OCI-M2 (cell line): ENCODE data around the gene THYN1.
"Not testable (repeated sequence)": the region's sequence is repeated elsewhere in the genome, so short reads cannot be mapped to it uniquely, and the experiment has no call there.

ENCODE experiments used
- DNase-seq: peaks from one replicate; lab custom pipeline; 2025; ENCODE audit not compliant: unreplicated experiment; lab: John Stamatoyannopoulos, UW

THYN1 gene

DNA sequence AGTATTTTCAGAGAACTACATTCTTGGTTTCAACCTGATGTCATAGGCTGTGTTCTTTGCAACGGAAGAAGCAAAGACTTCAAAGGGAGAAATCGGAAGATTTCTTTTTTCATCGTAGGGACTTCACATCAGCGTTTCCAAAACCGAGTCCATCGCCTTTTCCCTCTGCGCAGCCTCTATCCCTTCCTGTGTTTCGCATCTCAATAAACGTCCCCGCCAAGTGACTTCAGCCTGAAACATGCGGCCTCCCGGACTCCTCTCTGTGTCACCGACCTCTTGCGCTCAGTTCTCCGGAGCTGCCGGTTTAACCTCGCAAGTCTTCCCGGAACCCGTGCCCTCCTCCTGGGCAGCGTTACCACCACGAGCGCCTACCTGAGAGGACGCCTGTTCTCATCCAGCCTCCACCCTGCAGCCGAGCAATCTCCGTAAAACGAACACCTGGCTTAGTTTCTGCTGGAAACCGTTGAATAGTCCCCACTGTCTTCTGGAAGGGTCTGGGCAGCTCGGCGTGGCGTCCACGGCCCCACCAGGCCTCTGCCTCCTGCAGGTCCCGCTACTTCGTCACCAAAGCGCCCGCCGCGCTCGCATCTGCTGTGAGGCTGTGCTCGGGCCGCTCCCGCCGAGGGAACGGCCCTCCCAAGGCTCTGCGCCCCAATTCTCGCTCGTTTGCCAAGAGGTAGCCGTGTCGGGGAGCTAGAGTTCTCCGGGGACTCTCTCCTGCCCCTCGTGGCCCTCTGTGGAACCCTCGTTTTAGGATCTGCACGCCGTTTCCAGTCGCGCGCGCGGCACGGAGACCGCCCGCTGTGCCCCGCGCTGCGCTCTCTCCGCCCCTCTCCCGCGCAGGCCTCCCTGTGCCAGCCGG, 22.6 kb upstream of the THYN1 start, which contains the start of gene GLB1L3:
Gene GLB1L3 (plus strand): TSS at position 846 of the 862 bp plus-strand sequence. CDS start 362 bp downstream, outside the sequence.
- DNase-seq = no peak

DNA sequence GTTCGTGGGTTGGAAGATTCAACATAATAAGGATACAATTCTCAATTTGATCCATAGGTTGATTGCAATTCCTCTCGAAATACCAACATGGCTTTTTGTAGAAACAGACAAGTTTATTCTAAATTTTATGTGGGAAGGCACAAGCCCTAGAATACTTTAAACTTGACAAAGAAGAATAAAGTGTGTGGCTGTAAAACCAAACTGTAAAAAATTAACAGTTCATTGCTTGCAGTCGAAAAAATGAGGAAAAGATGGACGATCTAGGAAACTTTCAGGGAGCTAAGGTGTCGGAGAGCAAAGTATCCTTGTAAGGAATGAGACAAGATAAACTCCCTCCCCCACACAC, 22.0 kb upstream of the THYN1 start:
- DNase-seq = no peak

DNA sequence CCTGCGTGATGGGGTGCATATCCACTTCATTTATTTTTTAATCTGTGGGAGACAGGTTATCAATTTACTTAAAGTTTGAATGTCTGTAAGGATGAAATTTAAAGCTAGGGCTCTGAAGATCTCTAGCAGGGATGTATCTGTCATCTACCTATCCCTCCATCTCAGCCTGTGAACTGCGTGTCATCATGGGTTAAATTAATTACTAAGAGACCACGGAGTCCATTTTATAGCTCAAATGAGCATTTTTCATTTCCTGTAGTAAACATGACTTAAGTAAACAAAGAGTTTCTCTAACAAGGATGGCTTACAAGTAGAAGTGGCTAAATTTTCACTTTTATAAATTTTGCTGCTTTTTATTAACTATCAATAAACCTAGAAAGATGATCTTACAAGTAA, 20.2 kb upstream of the THYN1 start:
- DNase-seq = no peak

DNA sequence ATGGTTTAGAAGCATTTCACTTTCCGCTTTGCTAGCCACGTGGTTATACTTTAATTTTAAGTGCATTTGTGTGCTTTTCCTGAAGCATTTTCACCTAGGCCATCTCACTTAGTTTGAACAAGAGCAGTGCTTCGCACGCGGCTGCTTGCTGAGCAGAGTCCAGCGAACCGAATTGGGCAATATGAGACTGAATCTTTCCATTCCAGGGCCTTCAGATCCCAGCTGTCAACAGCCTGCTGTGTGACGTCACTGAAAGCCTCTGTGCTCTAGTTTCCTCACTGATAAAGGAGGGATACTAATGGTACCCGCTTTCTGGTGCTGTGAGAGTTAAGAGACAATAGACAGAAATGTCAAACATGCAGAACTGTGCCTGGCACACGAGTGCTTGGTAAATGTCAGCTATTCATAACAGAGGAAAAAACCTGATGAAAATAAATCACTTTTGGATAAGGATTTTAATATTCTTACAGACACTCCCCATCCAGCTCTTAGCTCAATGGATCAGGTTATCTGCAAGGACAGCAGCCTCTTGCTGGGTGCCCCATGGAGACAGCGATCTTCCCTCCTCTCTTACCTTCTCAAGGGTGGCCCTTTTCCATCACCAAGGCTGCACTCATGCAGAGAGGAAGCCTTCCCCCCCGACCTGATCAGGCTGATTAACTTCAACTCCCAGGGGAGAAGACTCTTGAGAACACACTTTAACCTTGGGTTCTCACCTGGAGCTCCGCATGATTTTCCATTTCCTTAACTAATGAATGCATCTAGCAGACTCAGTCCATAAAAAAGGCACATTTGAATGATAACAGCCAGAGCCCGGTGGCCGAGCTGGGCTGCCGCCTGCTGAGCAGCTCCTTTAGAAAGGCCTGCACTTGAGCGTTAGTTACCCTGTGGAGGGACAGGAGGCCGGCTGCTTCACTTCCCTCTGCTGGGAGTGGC, 19.5 kb upstream of the THYN1 start:
- DNase-seq = no peak

DNA sequence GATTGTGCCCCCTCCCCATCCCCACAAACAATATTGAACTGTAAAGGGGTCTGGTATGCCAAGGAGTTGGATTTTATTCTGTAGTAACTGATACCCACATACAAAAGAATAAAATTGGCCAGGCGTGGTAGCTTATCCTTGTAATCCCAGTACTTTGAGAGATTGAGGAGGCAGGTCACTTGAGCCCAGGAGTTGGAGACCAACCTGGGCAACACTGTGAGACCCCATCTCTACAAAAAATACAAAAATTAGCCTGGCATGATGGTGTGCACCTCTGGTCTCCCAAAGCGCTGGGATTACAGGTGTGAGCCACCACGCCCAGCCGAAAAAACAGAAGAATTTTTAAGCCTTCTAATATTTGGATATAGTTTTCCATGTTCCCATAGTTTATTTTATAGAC, 18.8 kb upstream of the THYN1 start:
- no peak for DNase-seq

DNA sequence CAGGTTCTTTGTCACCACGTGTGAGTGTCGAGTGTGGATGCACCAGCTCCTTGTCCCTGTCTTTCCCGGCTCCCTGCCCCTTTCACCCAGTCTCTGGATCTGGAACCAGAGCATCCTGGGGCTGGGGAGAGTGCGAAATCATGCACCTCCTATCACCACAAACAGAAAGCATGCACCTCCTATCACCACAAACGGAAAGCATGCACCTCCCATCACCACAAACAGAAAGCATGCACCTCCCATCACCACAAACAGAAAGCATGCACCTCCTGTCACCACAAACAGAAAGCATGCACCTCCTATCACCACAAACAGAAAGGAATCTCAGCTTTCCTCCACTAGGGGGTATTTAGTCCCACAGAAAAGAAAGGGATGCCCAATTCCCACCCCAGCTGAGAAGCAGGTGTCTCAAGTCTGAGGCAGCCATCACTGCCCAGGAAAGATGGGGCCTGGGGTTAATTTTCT, 17.1 kb upstream of the THYN1 start:
- no peak for DNase-seq

DNA sequence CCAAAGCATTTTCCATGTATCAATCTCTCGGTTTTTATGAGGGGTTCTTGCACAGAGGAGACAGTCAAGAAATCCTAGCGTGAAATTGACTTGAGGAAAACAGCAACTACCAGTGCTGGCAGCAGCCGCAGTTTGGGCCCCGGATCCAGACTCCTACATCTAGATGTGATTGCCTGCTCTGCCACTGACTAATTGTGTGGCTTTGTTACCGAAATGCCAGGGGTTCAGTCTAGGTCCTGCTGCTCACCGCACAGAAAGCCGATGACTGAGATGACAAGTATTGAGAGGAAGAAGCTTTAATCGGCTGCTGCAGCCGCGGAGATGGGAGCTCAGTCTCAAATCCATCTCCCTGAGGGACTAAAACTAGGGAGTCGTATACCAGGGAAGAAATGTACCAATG, 14.8 kb upstream of the THYN1 start:
- no peak for DNase-seq

DNA sequence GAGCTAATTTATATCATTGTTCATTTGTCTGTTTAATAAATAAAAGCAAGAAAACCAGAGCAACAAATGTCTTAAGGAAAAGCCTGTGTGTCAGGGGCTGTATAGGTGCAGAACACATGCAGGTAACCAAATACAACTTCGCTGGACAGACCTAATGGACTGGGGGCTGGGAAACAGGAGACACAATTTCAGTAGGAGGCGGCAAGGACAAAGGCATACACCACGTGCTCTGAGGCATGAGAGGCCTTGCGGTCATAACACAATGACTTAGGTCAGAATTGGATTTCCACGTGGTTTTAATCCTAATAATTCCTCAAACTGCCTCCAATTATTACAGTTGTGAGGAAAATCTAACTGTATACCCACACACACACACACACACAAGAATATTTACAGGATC, 14.3 kb upstream of the THYN1 start:
- no peak for DNase-seq

DNA sequence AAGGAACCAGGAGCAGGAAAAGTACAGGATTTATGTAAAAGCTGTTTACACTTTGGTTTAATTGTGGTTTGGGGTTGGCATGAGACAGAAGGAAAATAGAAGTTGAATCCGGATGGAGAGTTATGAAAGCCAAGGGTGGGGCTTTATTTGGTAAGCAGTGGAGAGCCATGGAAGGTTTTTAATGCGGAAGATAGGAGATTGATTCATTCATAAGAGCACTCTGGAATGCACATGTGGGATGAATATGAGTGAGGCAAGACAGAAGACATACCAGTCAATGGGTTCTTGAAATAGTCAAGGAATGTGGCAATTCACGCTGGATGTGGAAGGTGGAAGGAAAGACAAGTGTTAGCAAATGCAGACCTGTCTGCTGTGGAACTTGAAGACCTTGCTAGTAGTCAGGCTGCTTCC, 13.7 kb upstream of the THYN1 start:
- no peak for DNase-seq

DNA sequence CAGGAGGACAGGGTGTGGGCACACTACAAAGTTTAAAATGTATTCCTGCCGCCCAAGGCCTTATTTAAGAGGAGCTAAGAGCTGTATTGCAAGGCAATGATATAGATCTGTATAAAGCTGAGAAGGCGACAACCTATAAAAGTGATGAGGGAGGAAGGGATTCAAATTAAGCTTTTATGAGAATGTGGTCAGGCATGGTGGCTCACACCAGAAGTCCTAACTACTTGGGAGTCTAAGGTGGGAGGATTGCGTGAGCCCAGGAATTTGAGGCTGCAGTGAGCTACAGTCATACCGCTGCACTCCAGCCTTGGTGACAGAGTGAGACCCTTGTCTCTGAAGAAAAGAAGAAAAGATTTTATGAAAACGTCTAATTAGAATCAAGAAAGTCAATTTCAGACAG, 13.3 kb upstream of the THYN1 start:
- DNase-seq = no peak

DNA sequence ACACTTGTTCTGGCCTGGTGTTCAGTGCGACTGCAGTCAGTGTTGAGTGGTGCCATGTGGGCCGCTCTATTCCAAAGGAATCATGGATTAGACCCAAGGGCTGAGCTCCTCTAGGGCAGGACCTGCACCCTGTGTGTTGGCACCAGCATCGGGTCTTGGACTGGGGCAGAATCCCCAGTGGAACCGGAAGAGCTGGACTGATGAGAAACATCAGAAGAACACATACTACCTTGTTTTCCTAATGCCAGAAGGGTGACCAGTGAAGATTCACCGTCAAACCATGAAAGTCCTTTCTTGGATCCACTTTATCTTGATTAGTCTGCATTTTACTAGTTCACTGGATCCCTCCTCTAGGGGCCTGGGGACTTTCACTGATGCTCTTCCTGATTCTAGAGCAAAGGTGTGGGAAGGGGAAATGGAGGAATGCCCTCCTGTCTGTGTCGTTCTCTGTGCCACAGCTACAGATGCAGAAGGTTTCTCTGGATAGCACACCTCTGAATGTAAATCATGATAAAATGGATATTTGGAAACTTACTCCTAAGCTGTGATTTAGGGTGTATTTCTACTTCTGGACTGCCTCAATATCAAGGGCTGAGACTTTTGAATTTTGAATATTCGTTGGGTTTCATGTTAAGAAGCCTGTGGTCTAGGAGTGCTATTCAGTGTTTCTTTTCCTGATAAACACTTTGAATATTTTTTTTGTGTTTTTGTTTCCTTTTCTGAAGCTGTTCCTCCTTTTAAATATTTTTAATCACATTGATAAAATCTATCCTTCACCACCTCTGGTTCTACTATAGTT, 12.0 kb upstream of the THYN1 start:
- DNase-seq = no peak

DNA sequence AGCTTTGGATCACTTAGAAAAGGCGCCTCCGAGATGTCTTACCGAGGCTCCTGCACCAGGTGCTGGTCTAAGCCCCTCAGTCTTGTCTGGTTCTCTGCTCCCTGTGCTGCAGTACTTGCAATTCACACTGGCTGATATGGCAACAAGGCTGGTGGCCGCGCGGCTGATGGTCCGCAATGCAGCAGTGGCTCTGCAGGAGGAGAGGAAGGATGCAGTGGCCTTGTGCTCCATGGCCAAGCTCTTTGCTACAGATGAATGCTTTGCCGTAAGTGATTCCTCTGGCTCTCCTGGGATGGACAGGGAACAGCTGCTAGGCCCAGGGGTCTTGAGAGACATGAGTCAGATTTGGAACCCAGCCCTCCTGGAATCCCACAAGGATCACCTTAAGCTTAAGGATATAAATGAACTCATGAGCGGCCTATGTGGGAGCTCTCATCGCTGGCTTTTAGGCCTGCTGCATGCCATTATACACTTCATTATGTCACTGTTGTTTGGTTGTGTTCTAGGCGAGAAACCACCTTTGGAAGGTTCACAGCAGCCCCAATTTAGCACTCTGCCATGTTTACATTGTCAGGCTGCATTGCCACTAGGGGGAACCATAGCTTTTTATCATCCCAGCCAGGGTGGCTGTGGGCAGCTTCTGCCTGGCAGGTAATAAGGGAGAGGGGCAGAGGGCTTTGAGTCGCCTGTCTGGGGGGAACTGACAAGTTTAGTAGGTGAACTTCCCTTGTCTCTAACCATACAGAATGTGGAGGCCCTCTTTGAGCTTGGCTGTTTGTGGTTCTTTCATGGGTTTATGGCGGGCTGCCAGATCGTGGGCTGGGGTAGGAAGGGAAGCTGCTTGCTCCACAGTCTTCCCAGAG, 8.7 kb upstream of the THYN1 start:
- no peak for DNase-seq

DNA sequence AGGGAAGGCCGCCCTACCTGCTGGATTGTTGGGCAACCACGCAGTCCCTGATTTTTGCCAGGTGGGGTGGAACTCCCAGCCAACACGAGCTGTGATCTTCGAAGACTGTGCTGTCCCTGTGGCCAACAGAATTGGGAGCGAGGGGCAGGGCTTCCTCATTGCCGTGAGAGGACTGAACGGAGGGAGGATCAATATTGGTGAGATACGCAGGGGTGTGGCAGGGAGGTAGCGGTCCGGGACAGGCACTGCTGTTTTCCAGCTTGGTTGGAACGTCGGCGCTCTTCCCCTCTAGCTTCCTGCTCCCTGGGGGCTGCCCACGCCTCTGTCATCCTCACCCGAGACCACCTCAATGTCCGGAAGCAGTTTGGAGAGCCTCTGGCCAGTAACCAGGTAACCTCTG, 7.8 kb upstream of the THYN1 start:
- DNase-seq = no peak

DNA sequence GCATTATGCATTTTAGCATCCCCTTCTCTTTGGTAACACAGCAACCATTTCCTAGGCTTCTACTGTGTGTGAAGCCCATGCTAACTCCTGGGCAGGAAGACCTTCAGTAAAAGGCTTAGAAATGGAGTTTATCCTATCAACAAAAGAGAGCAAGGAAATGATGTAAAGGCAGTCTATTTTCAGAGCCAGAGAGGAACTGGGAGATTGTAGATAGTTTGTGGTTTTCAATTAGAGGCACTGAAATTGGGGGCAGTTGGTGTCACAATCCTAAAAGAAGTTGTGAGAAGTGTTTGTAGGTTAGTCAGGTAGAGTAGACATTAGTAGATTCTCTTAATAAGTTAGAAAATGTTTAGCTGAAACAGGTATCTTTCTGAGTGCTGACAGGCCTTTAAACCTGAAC, 7.4 kb upstream of the THYN1 start:
- no peak for DNase-seq

DNA sequence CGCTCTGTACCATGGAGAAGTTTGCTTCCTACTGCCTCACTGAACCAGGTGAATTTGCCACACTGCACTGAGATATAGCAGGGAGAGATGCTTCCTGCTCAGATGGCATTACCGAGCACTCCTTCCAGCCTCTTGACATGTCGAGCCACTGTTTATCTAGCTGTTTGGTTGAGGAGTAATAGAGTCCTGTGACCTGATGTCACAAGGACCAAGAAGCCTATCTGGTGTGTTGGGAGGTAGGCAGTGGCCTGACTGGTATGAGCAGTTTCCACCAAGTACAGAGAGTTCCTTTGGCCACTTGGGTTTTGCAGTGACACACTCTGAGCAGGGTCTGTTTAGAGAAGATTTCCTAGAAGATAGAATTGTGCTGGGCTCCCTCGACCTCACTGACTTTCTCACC, 5.4 kb upstream of the THYN1 start:
- DNase-seq = no peak

DNA sequence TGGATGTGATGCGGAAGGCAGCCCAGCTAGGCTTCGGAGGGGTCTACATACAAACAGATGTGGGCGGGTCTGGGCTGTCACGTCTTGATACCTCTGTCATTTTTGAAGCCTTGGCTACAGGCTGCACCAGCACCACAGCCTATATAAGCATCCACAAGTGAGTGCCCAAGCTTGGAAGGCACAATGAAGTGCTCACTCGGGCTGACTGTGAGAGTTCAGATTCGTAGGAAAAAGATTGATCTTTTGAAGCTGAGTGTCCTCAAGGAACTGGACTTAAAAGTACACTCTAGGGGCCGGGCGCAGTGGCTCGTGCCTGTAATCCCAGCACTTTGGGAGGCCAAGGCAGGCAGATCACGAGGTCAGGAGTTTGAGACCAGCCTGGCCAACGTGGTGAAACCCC, 3.9 kb upstream of the THYN1 start:
- DNase-seq = no peak

DNA sequence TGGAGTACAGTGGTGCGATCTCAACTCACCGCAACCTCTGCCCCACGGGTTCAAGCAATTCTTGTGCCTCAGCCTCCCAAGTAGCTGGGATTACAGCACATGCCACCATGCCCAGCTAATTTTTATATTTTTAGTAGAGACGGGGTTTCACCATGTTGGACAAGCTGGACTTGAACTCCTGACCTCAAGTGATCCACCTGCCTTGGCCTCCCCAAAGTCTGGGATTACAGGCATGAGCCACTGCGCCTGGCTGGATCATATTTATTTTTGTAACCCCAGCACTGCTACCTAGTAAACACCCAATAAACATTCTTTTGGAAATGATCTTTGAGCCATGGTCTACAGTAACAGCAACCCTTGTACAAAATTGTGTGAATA, 2.0 kb upstream of the THYN1 start:
- not testable (repeated sequence) for DNase-seq

DNA sequence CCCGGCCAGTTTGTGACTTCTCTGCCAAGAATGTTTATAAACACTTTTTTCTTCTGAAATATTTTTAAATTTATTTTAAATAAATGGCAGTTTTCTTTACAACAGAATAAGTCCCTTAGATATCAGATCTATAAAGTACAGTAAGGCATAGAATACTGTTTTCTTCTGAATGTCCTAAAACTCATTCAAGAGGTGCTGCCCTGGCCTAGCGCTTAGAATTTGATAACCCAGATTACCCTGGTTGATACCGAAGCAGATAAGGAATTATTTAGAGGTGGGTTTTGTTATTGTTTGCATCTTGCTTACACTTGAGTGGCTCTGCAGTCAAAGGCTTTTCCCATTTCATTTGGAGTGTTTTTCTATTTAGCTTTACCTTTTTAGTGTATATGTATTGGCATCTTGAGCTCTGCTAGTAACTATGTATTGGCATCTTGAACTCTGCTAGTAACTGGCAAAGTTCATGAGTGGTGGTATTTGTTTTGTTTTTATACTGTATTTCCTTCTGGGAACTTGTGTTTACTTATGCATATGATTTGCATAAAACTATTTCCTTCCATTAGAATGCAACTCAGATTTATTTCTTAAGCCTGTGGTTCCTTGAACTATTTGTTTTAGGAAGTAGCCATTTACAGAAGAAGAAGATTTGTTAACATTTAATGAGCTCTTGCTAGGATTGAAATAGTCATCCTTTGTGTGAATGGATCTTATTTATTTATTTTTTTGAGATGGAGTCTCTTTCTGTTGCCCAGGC, 1.5 kb upstream of the THYN1 start:
- DNase-seq = no peak

DNA sequence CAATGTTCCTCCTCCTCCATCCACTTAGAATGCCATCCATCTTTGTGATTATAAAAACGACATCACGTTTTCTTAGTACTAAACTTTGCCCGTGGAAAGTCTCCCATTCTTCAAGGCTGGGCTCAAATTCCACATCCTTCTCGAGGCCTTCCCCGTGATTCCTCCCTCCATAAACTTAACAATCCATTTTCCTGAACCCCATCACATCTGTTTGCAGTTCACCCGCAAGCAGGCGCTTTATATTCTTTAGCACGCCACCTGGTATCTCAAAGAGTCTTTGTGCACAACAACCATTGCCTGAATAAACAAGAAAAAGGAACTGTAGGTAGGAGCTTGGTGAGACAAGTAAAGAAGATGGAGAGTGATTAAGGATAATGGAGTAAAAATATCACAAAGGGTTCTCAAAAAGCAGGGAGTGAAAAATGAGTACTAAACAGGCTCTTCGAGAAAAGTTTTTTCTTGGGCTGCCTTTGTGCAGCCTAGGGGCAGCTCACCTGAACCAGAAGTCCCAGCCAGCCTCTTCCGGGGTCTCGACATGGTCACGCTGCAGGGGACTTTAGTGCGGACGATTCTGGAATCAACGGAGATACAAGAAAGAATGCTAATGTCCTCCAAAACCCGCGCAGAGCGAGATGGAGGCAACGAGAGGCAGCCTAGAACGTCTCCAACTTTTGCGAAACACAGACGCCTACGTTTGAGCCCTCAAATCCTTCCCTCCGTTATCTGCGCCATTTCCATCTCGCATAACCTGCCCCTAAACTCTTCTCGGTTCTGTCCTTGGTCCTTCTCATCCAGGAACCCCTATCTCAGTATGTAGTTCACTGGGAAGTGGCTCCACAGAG, 585 bp downstream of the THYN1 start:
- no peak for DNase-seq
